ENCODE data around the gene PLVAP.

DNA sequence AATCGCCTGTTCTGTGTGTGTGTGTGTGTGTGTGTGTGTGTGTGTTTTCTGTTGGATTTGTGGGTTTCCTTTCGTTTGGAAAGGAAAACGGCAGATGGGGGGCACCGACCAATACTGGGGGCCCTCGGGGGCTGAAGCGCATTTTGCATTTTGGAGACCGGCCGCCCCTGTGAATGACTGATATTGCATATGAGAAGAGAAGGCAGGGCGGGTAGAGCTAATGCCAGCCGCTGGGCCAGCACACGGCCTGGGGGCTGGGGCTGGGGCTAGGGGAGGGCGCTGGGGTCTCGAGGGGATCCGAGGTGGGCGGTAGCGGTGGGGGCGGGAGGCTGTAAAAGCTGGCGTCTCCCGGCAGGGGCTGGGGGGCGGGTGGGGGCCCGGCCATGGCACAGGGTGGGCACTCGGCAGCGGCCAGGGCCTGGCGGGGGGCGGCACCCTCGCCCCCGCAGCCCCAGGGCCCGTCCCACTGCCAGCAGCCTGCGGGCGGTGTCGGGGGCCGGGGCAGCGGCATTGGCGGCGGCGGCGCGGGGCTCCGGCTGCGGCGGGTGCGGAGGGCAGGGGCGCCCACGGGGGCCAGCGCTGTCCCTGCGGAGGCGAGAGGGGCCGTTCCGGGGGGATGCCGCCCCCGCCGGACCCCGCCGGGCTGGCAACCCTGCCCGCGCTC, 53.7 kb downstream of the PLVAP start:
- TF ChIP-seq, protein P1, sequence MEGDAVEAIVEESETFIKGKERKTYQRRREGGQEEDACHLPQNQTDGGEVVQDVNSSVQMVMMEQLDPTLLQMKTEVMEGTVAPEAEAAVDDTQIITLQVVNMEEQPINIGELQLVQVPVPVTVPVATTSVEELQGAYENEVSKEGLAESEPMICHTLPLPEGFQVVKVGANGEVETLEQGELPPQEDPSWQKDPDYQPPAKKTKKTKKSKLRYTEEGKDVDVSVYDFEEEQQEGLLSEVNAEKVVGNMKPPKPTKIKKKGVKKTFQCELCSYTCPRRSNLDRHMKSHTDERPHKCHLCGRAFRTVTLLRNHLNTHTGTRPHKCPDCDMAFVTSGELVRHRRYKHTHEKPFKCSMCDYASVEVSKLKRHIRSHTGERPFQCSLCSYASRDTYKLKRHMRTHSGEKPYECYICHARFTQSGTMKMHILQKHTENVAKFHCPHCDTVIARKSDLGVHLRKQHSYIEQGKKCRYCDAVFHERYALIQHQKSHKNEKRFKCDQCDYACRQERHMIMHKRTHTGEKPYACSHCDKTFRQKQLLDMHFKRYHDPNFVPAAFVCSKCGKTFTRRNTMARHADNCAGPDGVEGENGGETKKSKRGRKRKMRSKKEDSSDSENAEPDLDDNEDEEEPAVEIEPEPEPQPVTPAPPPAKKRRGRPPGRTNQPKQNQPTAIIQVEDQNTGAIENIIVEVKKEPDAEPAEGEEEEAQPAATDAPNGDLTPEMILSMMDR (IDR thresholded peaks at IDR 0.05) = no peak
- TF ChIP-seq POLR2AphosphoS5 (IDR thresholded peaks at IDR 0.05; ENCODE audit: low read depth, low read length) = no peak
- TF ChIP-seq TCF7L2 (IDR thresholded peaks at IDR 0.05; ENCODE audit: low read depth, low read length) = no peak
